ENCODE results near the gene BBLN.
"Not testable (repeated sequence)": the region's sequence is repeated elsewhere in the genome, so short reads cannot be mapped to it uniquely, and the experiment has no call there.

Gene BBLN

DNA sequence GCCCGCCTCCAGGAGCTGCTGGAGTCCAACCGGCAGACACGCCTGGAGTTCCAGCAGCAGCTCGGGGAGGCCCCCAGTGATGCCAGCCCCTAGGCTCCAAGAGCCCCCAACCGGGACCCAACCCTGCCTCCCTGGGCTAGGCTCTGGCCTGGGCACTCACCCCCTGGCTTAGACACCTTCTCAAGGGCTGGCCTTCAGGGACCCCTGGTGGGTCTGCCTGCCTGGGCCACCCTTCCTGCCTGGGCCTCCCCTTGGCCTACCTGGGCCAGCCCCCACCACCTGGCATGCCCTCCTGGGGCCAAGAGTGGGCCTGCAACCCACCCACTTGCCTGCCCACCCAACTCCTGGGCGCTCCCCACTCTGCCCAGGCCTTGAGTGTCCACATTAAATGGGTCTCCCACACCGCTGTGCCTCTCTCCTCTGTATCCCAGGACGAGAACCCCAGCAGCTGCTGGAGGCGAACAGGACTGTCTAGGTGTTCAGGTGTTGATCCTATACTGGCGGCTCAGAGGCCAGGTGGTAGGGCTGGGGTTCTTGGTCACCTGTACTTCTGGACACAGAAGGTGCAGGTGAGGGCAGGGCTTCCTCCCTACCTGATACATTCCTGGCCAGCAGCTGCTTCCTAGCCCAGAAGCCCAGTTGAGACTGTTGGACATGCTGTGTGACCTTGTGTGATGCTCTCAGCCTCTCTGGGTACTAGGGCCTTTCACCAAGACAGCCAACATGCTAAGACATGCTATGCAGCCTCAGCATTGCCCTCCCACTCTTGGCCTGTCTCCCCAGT lies 3.6 kb downstream of the BBLN start:
- no peak for DNase-seq (ENCODE audit: low spot score)

DNA sequence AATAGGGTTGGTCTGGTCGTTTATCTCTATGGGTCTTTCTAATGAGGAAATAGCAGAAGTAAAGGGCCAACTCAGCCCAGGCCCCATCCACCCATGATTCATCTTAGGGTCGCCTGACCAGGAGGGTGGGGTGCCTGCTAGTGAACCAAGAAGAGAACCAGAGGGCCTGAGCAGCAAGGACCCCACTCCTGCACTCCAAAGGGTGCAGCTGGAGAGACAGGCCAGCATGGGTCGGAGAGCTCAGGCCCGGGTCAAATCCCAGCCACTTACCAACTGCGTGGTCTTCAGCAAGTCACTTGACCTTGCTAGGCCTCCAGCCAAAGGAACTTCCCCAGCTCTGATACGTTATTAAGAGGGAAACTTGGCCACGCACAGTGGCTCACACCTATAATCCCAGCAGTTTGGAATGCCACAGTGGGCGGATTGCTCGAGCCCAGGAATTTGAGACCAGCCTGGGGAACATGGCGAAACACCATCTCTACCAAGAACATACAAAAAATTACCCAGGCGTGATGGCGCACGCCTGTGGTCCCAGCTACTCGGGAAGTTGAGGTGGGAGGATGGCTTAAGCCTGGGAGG lies 4.3 kb downstream of the BBLN start:
- DNase-seq (ENCODE audit: low spot score) = no peak

DNA sequence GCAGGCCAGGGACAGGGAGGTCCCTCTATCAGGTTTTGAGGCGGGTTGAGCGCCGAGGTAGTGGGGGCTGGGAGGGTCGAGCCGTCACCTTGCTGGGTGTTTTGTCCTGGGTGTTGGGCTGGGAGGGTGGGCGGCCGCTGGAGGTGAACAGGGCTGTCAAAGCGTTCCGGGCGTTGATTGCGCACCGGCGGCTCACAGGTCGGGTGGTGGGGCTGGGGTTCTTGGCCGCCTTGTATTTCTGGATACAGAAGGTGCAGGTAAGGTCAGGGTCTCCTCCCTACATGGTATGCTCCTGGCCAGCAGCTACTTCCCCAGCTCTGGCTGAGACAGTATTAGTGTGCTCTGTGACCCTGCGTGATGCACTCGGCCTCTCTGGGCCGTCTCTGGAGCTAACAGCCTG lies 6.1 kb downstream of the BBLN start:
- no peak for DNase-seq (ENCODE audit: low spot score)

DNA sequence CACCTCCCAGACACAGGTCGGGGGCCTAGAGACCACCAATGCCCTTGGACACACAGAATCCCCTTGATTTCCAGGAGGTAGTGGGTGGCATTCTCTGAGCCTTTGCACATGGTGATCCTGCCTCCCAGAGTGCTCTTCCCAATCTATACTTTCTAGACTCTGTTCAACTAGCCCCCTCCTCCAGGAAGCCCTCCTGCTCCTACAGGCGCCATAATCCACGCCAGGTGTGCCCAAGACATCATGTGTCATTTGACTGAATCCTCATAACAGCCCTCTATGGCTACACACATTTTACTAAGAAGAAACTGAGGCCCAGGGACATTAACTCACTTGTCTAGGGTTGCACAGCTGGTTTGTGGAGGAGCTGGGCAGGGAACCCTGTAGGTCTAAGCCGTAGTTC lies 7.1 kb downstream of the BBLN start:
- no peak for DNase-seq (ENCODE audit: low spot score)

DNA sequence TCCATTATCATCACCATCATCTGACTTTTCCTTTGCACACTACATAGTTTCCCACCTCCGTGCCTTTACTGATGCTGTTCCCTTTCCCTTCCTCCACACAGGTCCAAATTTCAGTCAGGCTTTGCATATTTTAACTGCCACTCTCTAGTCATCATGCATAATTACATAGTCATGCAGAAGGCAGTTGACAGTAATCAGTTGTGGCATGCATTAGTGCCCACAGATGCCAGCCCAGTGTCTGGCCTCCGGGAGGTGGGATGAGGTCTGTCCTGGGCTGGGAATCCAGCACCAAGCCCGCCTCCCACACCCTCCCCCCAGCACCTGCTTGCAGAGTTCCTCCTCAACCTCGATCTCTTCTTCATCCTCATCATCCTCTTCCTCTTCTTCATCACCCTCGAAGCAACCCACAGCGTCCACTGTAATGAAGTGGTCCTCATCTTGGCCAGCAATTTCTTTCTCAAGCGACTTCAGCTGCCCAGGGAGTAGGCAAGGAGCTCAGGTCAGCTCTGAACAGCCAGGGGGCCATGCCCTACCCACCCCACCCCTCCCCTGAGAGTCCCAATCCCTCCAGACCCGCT lies 8.8 kb downstream of the BBLN start:
- DNase-seq (ENCODE audit: low spot score) = no peak

DNA sequence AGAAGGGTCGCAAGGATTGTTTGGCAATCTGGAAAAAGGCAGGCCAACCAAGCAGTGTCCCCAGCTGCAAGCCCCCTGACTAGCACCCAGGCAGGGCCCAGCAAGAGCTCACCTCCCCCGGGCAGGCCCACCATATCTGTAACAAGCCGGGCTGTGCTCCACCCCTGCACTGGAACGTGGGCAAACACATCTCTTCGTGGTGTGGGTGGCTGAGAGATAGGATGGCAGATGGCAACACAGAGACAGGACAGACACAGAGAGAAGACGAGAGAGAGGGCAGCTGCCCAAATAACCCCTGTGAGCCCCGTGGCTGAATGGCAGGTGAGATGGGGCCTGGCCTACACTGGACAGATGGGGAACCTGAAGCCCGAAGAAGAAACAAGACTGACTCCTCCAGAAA lies 9.4 kb downstream of the BBLN start:
- DNase-seq (ENCODE audit: low spot score) = no peak

DNA sequence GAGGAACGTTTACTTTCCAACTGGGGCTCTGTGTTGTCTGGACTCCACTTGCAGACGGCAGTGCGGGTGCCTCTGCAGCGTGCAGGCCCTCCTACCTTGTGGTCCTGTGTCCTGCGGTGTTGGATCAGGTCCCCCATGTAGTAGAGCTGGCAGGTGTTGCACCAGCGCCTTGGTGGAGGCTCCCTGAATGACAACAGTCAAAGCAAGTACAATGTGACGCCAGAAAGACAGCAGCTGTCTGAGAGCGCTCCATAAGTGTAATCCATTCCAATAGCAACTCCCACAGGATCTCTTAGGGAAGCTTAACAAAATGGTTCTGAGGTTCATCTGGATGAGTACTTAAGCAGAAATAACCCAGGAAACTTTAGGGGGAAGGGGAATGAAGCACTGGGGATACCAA lies 9.9 kb downstream of the BBLN start:
- no peak for DNase-seq (ENCODE audit: low spot score)

DNA sequence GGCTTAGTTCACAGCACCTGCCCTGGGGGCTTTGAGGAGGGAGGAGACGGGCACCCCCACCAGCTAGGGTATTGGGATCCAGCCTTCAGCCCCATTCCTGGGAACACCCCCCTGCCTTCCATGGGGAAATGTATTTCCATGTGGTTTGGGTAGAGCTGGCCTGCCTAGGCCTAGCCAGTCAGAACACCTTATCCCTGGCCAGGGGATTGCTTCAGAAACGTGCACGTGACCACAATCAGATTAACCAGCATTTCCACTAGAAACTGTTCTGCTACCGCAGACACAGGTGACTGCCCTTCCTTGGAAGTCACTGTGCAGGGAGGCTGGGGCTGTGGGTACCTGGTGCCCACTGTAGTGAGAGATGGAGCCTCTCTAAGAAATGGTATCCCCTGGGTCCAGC lies 14.0 kb downstream of the BBLN start:
- no peak for DNase-seq (ENCODE audit: low spot score)

DNA sequence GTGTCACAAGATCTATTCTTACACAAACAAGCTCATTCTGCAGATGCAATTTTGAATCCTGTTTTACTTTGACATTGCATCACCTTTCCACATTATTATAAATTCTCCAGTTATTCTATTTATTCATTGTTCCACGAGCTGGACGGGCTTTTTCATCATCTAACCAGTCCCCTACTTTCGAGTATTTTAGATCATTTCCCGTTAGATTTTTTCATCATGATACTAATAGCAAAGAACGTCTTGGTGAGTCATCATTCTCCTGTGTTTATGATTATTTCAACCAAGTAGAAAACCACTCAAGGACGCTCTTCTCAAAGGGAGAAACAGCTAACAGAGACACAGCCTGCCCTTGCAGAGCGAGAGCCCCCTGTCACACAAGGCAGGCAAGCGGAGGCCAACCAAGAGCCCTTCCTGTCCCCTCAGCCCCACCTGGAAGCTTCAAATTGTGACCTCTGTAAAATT lies 15.1 kb downstream of the BBLN start:
- no peak for DNase-seq (ENCODE audit: low spot score)

DNA sequence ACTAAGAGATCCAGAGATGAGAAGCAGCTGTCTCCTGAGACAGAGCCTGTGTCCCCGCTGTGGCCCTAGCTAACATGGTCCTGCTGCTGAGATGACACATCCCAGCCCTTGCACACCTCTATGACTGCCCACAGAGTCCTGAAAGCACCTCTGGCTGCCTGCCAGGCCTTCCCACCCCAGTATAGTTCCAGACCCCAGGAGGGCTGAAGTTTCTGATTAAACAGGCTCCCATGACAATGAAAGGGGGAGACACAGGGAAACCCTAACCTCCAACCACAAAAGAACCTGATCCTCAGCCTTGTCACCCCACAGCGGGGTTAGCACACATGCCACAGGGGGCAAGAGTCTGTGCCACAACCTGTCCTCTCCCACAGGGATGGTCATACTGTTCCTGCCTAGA lies 15.7 kb downstream of the BBLN start:
- DNase-seq (ENCODE audit: low spot score) = no peak

DNA sequence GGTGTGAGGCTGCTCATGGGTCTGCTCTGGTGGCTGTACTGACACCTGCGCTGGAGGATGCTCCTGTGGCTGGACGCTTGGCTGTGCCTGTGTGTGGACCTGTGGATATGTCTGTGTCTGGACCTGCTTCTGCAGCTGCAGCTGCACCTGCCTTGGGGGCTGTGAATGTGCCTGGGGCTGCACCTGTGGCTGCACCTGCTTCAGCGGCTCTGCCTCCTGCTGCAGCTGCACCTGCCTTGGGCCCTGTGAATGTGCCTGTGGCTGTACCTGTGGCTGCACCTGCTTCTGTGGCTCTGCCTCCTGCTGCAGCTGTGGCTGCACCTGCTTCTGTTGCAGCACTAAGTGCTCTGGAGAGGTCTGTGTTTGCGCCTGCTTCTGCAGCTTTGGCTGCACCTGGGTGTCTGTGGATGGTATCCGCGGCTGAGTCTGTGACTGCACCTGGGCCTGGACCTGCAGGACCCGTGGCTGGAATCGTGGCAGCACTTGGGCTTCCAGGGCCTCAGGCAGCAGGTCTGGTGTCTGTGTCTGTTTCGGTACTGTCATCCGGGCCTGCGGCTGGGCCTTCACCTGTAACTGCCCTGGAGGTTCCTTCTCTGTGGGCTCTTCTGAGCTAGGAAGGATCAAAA lies 18.9 kb downstream of the BBLN start:
- no peak for DNase-seq (ENCODE audit: low spot score)

DNA sequence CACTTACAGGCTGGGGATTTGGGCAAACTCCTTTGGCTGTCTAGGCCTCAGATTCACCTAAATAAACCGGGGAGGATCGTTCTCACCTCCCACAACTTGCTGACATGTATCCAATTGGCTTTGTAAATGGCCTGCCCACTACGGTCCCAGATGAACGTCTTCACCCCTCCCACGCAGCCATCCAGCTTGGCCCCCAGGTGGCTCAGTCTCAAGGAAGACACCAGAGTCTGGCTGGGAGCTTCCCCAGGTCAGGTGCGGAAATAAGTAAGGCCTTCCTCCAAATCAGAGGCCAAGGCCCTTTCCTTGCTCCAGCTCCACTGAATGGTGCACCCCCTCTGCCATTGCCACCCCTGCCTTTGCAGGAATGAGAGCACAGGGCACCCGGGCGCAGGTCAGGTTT lies 19.9 kb downstream of the BBLN start:
- DNase-seq (ENCODE audit: low spot score) = no peak

DNA sequence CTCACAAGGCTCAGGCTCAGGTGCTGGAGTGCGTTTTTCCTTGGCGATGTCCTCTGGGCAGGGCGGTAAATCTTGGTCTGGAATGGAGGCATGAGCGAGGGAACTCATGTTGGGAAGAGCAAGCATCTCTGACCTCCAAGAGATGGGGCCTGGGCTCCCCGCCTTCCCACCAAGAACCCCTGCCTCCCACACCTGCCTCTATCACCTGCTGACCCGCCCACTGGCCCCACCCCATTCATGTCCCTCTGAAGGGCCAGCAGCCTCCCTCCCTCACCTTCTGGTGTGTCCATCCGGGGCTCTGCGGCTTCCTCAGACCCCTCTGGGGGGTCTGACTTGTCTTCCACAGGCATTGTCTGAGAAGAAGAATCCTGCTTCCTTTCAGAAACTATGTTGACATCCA lies 20.4 kb downstream of the BBLN start:
- DNase-seq (ENCODE audit: low spot score) = no peak

DNA sequence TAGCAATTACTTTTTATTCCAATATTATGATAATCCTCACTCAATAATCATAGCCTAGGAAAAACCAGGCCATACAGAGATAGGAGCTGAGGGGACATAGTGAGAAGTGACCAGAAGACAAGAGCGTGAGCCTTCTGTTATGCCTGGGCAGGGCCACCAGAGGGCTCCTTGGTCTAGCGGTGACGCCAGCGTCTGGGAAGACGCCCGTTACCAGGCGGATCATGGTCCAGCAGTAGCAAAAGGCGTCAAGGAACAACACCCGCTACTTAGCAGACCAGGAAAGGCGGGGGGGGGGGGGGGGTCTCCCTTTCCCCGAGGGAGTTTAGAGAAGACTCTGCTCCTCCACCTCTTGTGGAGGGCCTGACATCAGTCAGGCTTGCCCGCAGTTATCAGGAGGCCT lies 21.4 kb downstream of the BBLN start:
- not testable (repeated sequence) for DNase-seq (ENCODE audit: low spot score)

DNA sequence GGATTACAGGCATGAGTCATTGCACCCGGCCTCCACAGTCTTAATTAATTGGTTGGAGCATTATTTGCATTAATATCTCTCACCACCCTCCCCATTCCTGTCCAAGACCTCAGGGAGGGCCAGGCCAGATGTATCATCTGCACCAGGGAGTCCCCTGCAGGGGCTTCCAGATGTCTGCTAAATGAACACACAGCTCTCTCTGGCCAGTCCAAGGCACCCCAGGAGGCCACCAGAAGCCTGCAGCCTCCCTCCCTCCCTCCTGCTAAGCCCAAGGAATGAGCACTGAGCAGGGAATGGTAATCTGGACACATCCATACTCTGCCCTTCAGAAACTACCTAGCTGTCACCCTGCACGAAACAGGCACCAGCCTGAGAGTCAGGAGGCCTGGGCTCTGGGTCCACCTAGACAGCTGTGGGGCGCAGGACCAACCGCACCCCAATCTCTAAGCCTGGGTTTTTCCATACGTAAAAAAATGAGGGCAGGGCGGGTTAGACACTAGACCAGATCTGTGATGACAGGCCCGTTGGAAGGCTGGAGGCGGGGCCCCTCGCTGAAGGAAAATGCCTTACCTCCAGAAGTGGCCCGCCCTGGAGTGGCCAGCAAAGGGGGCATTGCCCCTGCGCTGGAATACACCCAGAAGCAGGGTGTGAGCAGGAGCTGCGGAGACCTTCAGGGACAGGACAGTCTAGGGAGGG lies 23.0 kb downstream of the BBLN start:
- DNase-seq (ENCODE audit: low spot score) = no peak

DNA sequence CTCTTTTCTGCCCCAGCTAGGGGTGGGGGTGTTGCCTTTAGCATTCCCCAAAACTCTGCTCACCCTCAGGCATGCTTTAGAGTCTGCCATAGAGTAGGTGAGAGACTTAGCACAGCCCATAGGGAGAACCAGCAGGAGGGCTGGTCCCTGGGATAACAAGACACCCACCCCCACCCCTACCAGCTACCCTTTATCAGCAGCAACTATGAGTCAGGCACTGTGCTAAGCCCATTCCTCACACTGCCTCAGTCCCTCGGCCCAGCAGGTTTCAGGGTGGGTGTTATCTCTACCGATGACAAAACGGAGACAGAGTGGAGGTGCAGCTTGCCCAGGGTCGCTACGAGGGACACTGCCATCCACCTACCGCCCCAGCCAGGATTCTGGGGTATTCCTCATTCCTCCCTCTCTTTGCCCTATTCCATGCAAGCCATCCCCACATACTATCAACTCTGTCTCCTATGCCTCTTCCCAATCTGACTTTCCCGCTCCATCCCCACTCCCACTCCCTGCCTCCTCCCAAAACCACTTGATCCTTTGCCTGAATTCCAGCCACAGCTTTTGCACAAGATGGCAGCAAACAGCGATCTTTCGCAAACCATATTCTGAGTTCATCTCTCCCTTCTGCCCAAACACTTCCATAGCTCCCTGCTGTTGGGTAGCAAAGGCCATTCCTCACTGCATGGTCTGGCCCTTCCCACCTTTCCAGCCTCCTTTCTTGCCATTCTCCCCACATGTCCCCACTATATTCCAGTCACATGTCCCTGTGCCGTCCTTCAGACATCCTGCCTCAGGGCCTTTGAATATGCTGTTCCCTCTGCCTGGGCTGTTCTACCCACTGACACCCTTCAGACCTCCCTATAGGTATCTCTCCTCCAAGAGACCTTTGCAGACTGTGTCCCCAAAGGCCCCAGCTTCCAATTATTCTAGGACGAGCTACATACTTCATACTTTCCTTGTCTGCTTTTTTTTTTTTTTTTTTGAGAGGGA lies 26.2 kb downstream of the BBLN start:
- no peak for DNase-seq (ENCODE audit: low spot score)

DNA sequence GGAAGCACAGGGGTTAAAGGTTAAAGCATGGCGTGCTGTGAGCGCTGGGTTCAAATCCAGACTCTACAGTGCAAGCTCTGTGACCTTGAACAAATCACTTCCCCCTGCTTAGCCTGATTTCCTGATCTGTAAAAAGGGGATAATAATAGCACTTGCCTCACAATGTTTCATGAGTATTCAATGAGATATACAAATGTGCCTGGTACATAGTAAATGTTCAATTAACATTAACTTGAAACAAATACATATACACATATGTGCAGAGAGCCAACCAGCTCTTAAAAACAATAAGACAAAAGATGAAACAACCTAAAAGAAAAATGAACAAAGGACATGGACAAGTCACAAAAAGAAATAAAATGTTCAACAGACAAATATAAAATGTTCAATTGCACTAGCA lies 27.3 kb downstream of the BBLN start:
- no peak for DNase-seq (ENCODE audit: low spot score)

DNA sequence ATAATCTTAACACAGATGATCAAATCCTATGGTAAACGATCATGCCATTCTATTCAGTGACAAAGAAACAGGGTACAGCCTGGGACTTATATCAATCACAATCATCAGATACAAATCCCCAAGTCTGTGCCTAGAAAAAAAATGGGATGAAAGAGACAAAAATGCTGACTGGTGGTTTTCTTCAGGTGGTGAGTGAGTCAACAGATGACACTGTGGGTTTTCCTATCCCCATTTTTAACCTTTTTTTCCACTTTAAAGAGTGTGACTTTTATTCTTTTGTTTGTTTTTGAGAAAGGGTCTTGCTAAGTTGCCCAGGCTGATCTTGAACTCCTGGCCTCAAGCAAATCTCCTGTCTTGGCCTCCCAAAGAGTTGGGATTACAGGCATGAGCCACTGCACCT lies 28.1 kb downstream of the BBLN start:
- no peak for DNase-seq (ENCODE audit: low spot score)

DNA sequence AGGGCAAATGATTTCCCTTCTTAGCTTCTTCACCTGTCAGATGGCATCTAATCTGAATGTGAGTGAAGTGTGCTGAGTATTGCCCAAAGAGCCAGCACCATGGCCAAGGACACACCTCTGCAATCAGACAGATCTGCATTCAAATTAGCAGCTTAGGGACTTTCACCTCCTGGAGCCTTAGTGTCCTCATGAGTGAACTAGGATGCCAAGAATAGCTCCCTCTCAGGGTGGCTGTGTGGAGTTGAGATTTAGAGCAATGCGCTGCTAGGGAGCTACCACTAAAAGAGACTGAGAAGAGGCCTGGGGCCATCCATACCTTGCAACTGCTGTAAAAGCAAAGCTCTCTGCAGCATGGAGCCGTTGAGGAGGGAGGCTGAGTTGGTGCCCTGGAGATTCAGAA lies 29.9 kb downstream of the BBLN start:
- DNase-seq (ENCODE audit: low spot score) = no peak

DNA sequence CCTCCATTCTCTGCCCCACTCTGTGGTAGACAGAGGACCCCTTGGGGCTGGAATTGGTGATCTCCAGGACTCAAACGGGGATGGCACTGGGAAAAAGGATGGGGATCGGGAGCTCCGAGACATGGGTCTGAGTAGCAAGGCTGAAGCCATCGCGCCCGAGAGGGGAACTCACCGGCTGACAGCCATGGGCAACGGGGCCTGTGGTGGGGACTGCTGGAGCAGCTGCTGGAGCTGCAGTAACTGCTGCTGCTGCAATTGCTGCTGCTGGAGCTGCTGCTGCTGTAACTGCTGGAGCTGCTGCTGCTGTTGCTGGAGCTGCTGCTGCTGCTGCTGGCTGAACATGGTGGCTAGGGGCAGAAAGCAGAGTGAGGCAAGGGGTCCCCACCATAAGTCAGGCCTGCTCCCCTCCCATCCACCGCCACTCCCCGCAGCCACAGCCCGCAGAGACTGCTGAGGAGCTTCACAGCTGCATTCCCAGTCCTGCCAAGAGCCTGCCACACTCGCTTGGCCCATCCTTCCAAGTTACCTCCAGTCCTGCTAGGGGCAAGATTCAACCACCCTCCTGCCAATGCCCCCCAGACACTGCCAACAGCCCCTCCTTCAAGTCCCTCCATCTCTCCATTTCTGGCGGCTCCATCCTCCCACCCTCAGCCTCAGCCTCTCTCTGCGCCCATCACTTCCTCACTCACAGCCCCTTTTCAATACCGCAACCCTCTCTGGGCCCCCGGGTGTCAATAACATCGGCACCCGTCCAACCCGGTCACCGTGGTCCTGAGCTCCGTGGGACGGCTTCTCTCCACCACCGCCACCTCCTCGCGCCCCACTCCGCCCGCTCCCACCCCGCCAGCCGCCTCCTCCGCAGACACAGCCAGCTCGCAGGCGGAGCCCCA lies 30.7 kb downstream of the BBLN start:
- no peak for DNase-seq (ENCODE audit: low spot score)
